ENCODE results near the gene HRH1.

Gene HRH1

DNA sequence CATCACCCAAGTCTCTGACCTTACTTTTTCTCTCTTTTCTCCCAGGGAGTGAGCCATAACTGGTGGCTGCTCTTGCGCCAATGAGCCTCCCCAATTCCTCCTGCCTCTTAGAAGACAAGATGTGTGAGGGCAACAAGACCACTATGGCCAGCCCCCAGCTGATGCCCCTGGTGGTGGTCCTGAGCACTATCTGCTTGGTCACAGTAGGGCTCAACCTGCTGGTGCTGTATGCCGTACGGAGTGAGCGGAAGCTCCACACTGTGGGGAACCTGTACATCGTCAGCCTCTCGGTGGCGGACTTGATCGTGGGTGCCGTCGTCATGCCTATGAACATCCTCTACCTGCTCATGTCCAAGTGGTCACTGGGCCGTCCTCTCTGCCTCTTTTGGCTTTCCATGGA, 104.7 kb downstream of the HRH1 start:
- TF ChIP-seq, protein P1, sequence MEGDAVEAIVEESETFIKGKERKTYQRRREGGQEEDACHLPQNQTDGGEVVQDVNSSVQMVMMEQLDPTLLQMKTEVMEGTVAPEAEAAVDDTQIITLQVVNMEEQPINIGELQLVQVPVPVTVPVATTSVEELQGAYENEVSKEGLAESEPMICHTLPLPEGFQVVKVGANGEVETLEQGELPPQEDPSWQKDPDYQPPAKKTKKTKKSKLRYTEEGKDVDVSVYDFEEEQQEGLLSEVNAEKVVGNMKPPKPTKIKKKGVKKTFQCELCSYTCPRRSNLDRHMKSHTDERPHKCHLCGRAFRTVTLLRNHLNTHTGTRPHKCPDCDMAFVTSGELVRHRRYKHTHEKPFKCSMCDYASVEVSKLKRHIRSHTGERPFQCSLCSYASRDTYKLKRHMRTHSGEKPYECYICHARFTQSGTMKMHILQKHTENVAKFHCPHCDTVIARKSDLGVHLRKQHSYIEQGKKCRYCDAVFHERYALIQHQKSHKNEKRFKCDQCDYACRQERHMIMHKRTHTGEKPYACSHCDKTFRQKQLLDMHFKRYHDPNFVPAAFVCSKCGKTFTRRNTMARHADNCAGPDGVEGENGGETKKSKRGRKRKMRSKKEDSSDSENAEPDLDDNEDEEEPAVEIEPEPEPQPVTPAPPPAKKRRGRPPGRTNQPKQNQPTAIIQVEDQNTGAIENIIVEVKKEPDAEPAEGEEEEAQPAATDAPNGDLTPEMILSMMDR (IDR thresholded peaks at IDR 0.05; ENCODE audit: insufficient read depth, missing control alignments), result no peak
- DNase-seq (ENCODE audit: insufficient read length, low spot score) (no peak), FAIRE-seq (no peak)

DNA sequence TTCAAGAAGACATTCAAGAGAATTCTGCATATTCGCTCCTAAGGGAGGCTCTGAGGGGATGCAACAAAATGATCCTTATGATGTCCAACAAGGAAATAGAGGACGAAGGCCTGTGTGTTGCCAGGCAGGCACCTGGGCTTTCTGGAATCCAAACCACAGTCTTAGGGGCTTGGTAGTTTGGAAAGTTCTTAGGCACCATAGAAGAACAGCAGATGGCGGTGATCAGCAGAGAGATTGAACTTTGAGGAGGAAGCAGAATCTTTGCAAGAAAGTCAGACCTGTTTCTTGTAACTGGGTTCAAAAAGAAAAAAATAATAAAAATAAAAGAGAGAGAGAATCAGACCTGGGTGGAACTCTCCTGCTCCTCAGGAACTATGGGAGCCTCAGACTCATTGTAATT, 106.2 kb downstream of the HRH1 start:
- DNase-seq (ENCODE audit: insufficient read length, low spot score) (no peak), FAIRE-seq (no peak)
- TF ChIP-seq, protein P1 (IDR thresholded peaks at IDR 0.05; ENCODE audit: insufficient read depth, missing control alignments), result no peak

DNA sequence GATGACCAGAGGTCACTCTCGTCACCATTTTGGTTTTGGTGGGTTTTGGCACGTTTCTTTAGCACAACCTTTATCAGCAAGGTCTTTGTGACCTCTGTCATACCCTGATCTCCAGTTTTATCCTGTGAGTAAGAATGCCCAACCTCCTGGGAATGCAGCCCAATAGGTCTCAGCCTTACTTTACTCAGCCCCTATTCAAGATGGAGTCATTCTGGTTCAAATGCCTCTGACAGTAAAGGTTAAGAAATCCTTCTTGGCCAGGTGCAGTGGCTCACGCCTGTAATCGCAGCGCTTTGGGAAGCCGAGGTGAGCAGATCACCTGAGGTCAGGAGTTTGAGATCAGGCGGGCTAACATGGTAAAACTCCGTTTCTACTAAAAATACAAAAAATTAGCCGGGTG, 114.7 kb downstream of the HRH1 start:
- no peak for FAIRE-seq

DNA sequence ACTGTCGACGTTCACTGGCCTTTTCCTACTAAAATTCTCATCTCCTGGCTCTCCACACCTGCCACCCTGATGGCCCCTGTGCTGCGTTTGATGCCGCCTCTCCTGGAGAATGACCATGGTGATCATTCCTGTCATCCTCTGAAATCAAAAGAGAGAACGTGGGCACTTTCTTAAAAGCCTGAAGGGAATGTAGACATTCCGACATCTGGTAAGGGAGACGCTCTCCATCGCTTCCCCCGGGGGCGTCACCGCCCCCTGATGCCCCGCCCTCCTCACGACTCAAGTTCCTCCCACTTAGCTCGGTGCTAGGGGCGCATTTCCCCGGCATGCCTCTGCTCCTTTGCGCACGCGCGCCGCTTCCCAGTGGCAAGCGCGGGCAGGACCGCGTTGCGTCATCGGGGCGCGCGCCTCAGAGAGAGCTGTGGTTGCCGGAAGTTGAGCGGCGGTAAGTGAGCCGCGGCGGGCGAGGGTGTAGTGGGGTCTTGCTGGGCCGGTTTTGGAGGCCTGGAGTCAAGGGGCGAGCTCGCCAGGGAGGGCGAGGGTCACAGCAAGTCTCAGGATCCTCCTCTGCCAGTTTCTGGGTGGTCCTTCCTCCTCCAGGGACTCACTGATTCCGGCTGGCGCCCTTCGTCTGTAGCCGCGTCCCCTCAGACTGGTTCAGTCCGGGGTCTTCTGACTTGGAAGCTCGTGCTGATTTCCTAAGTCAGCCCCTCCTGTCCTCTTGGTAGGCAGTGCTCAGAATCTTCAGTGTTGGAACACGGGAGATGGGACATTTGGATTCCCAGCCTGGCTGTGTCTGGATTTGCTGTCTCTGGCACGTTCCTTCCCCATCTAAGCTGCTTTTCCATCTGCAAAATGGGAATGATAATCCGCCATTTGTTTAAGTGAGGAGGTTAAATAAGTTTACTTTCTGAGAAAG, 118.0 kb downstream of the HRH1 start, which contains the start of gene ATG7:
Gene ATG7, plus strand, starts transcription at position 412 of the 919 bp plus-strand sequence. CDS start 26,299 bp downstream, outside the sequence.
- TF ChIP-seq, protein P1 (IDR thresholded peaks at IDR 0.05; ENCODE audit: insufficient read depth, missing control alignments), result no peak
- DNase-seq (ENCODE audit: insufficient read length, low spot score), result peak; percentile 87
- FAIRE-seq, result no peak

More for the DNA sequence above, 114.7 kb downstream of the HRH1 start:
- no peak for DNase-seq (ENCODE audit: insufficient read length, low spot score)
- TF ChIP-seq, protein P1 (IDR thresholded peaks at IDR 0.05; ENCODE audit: insufficient read depth, missing control alignments), result no peak

DNA sequence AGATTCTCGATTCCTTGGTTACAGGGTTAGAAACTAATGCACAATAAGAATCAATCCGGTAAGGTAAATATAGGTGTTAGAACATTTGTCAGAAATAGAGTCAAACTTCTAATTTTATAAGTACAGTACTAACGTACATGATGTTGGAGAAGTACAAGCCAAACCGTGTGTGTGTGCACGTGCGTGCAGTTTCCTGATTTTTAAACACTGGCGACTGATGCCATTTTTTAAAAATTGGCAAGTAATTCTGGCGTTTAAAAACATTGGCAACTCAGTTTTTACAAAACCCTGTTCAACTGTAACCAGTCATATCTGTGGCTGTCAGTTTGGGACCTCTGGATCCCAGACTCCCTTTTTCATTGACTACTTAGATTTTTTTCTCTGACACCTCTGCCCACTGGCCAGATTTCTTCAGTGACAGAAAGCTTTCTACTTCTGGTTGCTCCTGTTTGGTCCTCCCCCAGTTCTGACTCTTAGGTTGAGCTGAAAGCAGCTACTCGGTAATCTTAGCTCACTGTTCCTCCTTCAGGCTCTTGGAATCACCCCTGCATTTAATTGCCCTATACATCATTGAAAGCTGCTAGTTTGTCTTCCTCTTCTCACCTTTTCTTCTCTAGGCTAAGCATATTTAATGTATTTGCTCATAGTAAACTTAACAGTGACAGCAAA, 118.7 kb downstream of the HRH1 start:
- FAIRE-seq (no peak), DNase-seq (ENCODE audit: insufficient read length, low spot score) (no peak)

DNA sequence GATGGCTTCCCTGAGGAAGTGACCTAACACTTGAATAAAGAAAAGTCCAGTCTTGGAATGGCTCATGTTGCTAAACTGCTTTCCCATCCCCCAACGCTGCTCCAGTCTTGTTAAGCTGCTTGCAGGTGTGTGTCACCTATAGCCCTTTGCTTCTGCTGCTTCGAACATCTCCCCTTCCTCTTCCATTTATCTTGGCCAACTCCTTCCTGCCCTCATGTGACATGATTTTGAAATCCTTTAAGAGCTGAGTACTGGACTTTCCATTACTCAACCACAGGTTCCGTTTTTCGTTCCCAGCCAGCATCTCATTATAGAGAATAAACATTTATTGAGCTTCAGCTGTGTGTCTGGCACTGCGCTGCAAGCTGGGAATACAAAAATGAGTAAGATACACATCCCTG, 119.6 kb downstream of the HRH1 start:
- no peak for DNase-seq (ENCODE audit: insufficient read length, low spot score)
- no peak for FAIRE-seq
- TF ChIP-seq, protein P1 (IDR thresholded peaks at IDR 0.05; ENCODE audit: insufficient read depth, missing control alignments), result no peak

More for the DNA sequence above, 118.7 kb downstream of the HRH1 start:
- TF ChIP-seq, protein P1 (IDR thresholded peaks at IDR 0.05; ENCODE audit: insufficient read depth, missing control alignments), result no peak
